HUES64 (cell line): ENCODE data around the gene PLIN5.
"Not testable (repeated sequence)": the region's sequence is repeated elsewhere in the genome, so short reads cannot be mapped to it uniquely, and the experiment has no call there.

Experiments
- H3K27ac ChIP-seq: 2 replicates; pipeline ENCODE4 v1.7.0; 2013; ENCODE audit warnings: low read depth, low read length, inconsistent platforms
- H3K27me3 ChIP-seq: 2 replicates; pipeline ENCODE4 v1.6.1; 2013; ENCODE audit warnings: mild to moderate bottlenecking, low read length; ENCODE audit not compliant: insufficient read depth
- H3K36me3 ChIP-seq: 2 replicates; pipeline ENCODE4 v1.6.1; 2013; ENCODE audit warnings: mild to moderate bottlenecking, low read length; ENCODE audit not compliant: insufficient read depth
- H3K4me1 ChIP-seq: 2 replicates; pipeline ENCODE4 v1.6.1; 2013; ENCODE audit warnings: mild to moderate bottlenecking, low read length, moderate library complexity; ENCODE audit not compliant: insufficient read depth
- H3K4me3 ChIP-seq: 2 replicates; pipeline ENCODE4 v1.5.1; 2013; ENCODE audit warnings: mild to moderate bottlenecking, low read length, moderate library complexity
- H3K9ac ChIP-seq: 2 replicates; pipeline ENCODE4 v1.6.1; 2013; ENCODE audit warnings: mild to moderate bottlenecking, low read depth, low read length
- H3K9me3 ChIP-seq: 2 replicates; pipeline ENCODE4 v1.6.1; 2013; ENCODE audit warnings: low read depth, low read length; ENCODE audit not compliant: insufficient read depth
- WGBS: fragments of 150-250, 120-280 bp; methylation state at CpG from one replicate; pipeline ENCODE4 v1.1.7; 2013; ENCODE audit warnings: missing lambda C conversion rate; 5-methylcytosine and 5-hydroxymethylcytosine counted together

PLIN5 gene

GRCh38 chr19:4552525-4552819, 17.4 kb upstream of the PLIN5 start:
- no peak overlapping the region for H3K9ac ChIP-seq
- WGBS = 96% methylated on average over 18 of the region's 18 CpGs
- peaks cover 65% of the 10 kb centered on the region for H3K36me3 ChIP-seq

DNA sequence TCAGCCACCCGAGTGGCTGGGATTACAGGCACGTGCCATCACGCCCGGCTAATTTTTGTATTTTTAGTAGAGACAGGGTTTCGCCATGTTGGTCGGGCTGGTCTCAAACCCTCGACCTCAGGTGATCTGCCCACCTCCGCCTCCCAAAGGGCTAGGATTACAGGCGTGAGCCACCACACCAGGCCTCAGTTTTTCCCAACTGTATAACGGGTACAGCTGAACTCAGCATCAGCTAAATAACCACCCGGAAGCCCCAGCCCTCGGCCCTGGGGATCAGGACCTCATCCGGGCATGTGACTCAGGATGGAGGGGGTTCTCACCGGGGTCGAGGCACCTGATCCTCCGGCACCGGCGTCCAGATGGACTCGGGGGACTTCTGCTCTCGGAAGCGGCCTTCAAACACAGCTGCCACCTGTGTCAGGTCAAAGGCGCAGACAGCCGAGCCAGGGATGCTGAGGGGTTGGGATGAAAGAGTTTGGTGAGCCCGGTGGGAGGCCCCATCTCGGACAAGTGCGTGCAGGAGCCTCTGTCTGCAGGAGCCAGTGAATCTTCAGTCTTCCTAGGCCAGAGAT, 15.5 kb upstream of the PLIN5 start:
- Histone ChIP-seq H3K4me1 (no peaks in the 10 kb centered on the region), H3K9ac (no peak overlapping the region), H3K27me3 (no peaks in the 10 kb centered on the region), H3K36me3 (peaks cover 65% of the 10 kb centered on the region), H3K27ac (no peak overlapping the region), H3K4me3 (no peak overlapping the region), H3K9me3 (no peaks in the 10 kb centered on the region)
- 90% methylated on average over 26 of the region's 26 CpGs for WGBS

More at GRCh38 chr19:4552525-4552819, 17.4 kb upstream of the PLIN5 start:
- Histone ChIP-seq H3K27ac (no peak overlapping the region), H3K9me3 (no peaks in the 10 kb centered on the region), H3K4me3 (no peak overlapping the region), H3K27me3 (no peaks in the 10 kb centered on the region), H3K4me1 (no peaks in the 10 kb centered on the region; the same call in 1 of the 2 replicates)

GRCh38 chr19:4550018-4550417, 15.0 kb upstream of the PLIN5 start:
- Histone ChIP-seq H3K4me1 (no peaks in the 10 kb centered on the region), H3K4me3 (no peak overlapping the region), H3K27ac (no peak overlapping the region), H3K9ac (no peak overlapping the region), H3K9me3 (no peaks in the 10 kb centered on the region), H3K27me3 (no peaks in the 10 kb centered on the region), H3K36me3 (peaks cover 60% of the 10 kb centered on the region)
- 96% methylated on average over 18 of the region's 18 CpGs for WGBS

DNA sequence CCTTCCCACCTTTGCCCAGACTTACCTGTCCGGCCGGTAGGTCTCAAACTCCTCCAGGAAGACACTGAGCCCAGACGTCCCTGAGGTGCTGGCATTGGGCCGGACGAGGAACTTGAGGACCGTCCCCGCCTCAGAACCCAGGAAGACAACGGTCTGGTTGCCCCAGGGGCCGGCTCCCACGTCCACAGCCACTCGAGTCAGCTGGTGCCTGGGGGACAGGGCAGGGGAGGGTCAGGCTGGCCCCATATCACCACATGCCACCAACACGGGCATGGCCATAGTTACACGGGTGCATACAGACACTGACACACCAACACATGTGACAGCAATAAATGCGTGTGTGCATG, 13.2 kb upstream of the PLIN5 start:
- no peak overlapping the region for H3K4me3 ChIP-seq
- 94% methylated on average over 14 of the region's 14 CpGs for WGBS
- no peak overlapping the region for H3K9ac ChIP-seq
- peaks cover 43% of the 10 kb centered on the region for H3K36me3 ChIP-seq
- no peak overlapping the region for H3K27ac ChIP-seq
- H3K27me3 ChIP-seq = no peaks in the 10 kb centered on the region
- H3K9me3 ChIP-seq = no peaks in the 10 kb centered on the region
- H3K4me1 ChIP-seq = no peaks in the 10 kb centered on the region

DNA sequence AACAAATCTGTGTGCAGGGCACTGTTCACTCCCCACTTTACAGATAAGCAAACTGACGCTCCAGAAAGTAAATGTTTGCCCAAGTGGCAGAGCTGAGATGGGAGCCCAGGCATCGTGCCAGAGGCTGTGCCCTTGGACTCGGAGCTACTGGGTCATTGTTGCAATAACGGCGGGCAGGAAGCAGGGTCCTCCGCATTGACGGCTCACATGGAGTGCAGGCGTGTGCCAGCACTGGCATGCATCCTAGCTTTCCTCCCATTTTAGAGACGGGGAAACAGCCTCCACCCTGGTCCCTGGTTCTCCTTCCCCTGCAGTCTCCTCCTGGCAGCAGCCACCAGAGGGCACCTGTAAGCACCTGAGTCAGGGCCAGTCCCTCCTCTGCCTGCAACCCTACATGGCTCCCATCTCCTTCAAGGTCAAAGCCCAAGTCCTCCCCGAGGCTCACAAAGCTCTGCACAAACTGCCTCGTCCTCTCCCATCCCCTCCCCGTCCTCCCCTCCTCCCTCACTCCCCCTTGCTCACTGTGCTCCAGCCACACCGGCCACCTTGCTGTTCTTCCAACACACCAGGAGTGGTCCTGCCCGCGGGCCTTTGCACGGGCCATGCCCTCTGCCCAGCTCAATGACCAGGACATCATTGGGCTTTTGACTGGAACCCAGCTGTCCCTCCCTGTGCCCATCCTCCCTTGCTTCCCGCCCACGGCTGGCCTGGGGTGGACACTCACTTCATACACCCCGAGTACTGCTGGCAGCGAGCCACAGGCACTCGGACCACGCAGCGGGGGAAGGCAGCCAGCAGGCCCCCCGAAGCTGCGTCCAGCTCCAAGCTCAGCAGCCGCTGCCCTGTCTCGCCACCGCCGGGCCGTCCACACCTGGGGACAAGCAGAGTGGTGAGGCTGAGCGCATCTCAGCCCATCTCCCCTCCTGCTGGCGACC, 12.5 kb upstream of the PLIN5 start:
- Histone ChIP-seq H3K9ac (no peak overlapping the region), H3K27ac (no peak overlapping the region), H3K4me3 (no peak overlapping the region), H3K27me3 (no peaks in the 10 kb centered on the region), H3K9me3 (no peaks in the 10 kb centered on the region), H3K4me1 (no peaks in the 10 kb centered on the region), H3K36me3 (peaks cover 36% of the 10 kb centered on the region)
- 93% methylated on average over 32 of the region's 32 CpGs for WGBS

- H3K9ac ChIP-seq = no peak overlapping the region
- no peaks in the 10 kb centered on the region for H3K27me3 ChIP-seq
- H3K36me3 ChIP-seq = peaks cover 14% of the 10 kb centered on the region; the same call in 1 of the 2 replicates
- no peak overlapping the region for H3K27ac ChIP-seq
- H3K4me1 ChIP-seq = peaks cover 7% of the 10 kb centered on the region; the same call in 1 of the 2 replicates
- no peak overlapping the region for H3K4me3 ChIP-seq
- 96% methylated on average over 86 of the region's 87 CpGs for WGBS
- 0 out of 2 replicates have a peak, but pooled peaks cover 4% of the 10 kb centered on the region for H3K9me3 ChIP-seq
Observed at GRCh38 chr19:4543842-4544647, 9.0 kb upstream of the PLIN5 start.

GRCh38 chr19:4542896-4543841, 8.1 kb upstream of the PLIN5 start:
- H3K4me1 ChIP-seq = peaks cover 7% of the 10 kb centered on the region; the same call in 1 of the 2 replicates
- no peak overlapping the region for H3K27ac ChIP-seq
- no peaks in the 10 kb centered on the region for H3K27me3 ChIP-seq
- WGBS = 94% methylated on average over 76 of the region's 77 CpGs
- H3K9me3 ChIP-seq = 0 out of 2 replicates have a peak, but pooled peaks cover 4% of the 10 kb centered on the region
- H3K9ac ChIP-seq = no peak overlapping the region
- H3K36me3 ChIP-seq = peaks cover 7% of the 10 kb centered on the region; the same call in 1 of the 2 replicates
- no peak overlapping the region for H3K4me3 ChIP-seq

DNA sequence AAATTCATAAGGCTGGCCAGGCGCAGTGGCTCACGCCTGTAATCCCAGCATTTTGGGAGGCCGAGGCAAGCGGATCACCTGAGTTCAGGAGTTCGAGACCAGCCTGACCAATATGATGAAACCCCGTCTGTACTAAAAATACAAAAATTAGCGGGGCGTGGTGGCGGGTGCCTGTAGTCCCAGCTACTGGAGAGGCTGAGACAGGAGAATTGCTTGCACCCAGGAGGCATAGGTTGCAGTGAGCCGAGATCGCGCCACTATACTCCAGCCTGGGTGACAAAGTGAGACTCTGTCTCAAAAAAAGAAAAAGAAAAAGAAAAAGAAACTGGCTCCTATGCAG, 6.8 kb upstream of the PLIN5 start:
- H3K27ac ChIP-seq, H3K9ac ChIP-seq, H3K4me3 ChIP-seq, H3K4me1 ChIP-seq, H3K27me3 ChIP-seq, H3K36me3 ChIP-seq, H3K9me3 ChIP-seq: not testable (repeated sequence)
- WGBS = 94% methylated on average over 12 of the region's 12 CpGs

DNA sequence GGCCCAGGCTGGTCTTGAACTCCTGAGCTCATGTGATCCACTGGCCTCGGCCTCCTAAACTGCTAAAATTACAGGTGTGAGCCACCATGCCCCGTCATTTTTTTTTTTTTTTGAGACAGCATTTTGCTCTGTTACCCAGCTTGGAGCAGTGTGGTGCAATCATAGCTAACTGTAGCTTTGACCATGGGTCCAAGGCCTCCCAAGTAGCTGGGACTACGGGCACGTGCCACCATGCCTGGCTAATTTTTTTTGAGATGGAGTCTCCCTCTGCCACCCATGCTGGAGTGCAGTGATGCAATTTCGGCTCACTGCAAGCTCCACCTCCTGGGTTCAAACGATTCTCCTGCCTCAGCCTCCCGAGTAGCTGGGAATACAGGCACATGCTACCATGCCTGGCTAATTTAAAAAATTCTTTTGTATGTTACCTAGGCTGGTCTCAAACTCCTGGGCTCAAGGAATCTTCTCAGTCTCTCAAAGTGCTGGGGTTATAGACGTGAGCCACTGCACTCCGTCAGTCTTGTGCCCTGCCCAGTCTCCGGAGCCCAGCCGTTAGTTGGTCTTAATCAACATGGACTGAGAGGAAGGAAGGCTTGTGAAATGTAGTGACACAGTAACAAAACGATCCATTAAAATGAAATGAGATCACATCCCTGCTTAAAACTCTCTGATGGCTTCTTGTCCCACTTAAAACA, 6.2 kb upstream of the PLIN5 start:
- 0 out of 2 replicates have a peak, but pooled peaks cover 2% of the 10 kb centered on the region for H3K36me3 ChIP-seq
- H3K9ac ChIP-seq = no peak overlapping the region
- no peak overlapping the region for H3K4me3 ChIP-seq
- no peaks in the 10 kb centered on the region for H3K27me3 ChIP-seq
- WGBS = 92% methylated on average over 12 of the region's 12 CpGs
- 0 out of 2 replicates have a peak, but pooled peaks cover 4% of the 10 kb centered on the region for H3K9me3 ChIP-seq
- no peak overlapping the region for H3K27ac ChIP-seq
- H3K4me1 ChIP-seq = peaks cover 7% of the 10 kb centered on the region; the same call in 1 of the 2 replicates
